GM12872 (cell line): Measurements from ENCODE around the gene FNDC5.

Source experiments
- TF ChIP-seq, protein P1 (sequence below): IDR thresholded peaks from 3 replicates; pipeline ENCODE4 v1.5.1; 2011; ENCODE audit warnings: low read depth, mild to moderate bottlenecking, low read length, moderate library complexity; ENCODE audit not compliant: insufficient read depth

Gene FNDC5

DNA sequence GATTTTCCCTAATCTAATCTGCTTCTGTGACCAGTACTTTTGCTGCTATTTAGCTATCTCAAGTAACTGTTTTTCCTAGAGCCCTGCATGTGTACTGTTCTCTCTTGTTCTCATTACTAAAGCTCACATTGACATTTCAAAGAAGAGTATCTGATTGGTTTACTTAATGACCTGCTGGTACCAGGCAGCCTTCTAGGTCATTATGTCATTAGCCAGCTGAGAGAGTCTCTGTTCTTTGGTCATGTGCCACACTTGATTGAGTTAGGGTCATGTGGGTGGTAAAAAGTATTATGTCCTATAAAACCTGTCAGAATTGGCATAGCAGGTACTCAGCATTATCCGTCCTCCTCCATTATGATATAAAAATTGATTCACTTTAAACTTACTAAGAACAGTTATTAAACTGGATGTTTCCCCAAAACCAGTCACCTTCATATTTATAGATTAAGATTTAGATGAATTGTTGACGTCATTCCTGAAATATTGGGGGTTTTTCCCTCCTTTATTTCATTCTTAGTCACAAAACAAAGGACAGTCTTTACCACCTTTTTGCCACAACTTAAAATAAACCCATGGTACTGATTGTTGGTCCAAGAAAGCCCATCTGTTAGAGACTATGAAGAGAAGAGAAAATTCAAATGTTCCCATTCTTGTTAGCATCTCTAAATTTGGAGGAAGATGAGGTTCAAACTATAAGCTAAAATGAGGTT is 22.2 kb downstream of the FNDC5 start:
- TF ChIP-seq, protein P1, sequence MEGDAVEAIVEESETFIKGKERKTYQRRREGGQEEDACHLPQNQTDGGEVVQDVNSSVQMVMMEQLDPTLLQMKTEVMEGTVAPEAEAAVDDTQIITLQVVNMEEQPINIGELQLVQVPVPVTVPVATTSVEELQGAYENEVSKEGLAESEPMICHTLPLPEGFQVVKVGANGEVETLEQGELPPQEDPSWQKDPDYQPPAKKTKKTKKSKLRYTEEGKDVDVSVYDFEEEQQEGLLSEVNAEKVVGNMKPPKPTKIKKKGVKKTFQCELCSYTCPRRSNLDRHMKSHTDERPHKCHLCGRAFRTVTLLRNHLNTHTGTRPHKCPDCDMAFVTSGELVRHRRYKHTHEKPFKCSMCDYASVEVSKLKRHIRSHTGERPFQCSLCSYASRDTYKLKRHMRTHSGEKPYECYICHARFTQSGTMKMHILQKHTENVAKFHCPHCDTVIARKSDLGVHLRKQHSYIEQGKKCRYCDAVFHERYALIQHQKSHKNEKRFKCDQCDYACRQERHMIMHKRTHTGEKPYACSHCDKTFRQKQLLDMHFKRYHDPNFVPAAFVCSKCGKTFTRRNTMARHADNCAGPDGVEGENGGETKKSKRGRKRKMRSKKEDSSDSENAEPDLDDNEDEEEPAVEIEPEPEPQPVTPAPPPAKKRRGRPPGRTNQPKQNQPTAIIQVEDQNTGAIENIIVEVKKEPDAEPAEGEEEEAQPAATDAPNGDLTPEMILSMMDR: no peak

DNA sequence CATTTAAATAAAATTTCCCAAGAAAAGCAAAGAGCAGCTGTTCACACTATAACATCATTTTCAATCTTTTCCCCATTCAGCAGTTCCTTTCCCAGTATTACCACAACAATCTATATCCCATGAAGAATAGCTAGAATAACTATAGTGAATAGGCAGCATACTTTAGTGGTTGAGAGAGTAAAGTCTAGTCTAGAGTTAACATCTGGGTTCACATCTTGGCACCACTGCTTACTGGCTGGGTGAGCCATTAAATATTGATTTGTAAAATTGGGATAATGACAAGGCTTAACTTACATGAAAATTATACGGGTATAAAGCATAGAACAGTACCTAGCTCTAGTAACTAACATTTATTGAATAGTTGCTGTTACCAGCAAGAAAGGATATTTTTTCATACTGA is 38.8 kb downstream of the FNDC5 start:
- TF ChIP-seq, protein P1: no peak

DNA sequence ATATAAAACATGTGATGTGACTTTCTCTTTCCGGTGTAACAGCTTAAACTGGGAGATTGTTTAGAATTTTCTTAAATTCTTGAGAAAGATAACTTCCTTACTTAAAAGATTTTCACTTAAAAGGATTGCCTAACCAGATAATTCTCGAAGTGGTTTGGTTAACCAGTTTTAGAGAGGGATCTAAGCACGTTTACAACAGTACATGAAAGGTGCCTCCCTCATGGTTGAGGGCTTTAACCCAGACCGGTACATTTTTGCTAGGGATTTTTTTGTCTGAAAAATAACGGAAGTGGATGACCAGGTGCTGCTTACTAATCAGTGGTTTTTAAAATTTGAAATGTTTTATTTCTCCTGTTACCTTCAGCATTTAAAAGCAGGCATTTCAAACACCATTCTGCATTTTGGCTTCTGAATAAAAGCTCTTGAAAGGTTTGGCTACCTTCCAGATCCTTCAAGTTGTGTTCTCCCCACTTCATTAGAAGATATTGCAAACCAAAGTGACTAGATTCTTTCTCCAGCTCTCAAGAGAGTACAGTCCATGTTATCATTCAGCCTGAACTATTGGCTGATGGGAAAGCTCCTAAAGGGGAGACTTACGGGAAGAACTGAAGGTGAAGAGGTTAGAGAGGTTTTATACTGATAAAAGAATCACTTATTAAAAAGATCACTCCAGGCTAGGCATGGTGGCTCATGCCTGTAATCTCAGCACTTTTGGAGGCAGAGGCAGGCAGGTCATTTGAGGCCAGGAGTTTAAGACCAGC is 40.4 kb downstream of the FNDC5 start:
- TF ChIP-seq, protein P1: no peak

DNA sequence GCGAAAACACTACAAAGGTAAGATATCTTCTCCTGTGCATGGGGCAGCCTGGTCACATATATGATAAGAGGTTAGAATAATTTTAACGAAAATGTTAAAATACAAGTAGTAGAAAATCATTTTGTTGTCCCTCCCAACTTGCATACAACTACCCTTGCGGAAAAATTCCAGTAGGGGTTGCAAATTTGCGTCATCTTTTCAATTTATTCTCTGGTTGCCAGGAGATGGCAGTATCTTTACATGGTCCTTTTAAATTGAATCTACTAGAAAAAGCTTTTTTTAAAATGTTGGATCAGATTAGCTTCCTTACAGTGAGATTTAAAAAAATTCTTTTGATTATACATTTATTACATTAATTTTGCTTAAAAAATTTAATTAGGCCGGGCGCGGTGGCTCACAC is 42.4 kb downstream of the FNDC5 start:
- TF ChIP-seq, protein P1: no peak

DNA sequence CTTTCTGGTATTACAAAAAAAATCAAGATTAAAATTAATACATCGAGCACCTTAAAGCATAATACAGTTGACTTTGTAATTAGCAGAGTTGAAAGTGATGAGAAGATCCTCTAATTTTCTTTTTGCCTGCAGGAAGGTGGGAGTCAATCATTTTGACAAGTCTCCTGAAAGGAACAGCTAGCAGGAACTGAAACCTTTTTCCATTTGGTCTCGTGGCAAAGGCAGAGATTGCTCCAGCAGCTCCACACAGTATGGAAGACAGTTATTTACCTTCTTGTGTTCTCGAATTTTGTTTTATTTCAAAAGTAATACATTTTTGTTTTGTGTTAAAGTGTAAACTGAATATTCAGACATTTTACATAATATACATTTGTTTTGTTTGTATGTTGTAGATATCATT is 45.5 kb downstream of the FNDC5 start:
- TF ChIP-seq, protein P1: no peak

DNA sequence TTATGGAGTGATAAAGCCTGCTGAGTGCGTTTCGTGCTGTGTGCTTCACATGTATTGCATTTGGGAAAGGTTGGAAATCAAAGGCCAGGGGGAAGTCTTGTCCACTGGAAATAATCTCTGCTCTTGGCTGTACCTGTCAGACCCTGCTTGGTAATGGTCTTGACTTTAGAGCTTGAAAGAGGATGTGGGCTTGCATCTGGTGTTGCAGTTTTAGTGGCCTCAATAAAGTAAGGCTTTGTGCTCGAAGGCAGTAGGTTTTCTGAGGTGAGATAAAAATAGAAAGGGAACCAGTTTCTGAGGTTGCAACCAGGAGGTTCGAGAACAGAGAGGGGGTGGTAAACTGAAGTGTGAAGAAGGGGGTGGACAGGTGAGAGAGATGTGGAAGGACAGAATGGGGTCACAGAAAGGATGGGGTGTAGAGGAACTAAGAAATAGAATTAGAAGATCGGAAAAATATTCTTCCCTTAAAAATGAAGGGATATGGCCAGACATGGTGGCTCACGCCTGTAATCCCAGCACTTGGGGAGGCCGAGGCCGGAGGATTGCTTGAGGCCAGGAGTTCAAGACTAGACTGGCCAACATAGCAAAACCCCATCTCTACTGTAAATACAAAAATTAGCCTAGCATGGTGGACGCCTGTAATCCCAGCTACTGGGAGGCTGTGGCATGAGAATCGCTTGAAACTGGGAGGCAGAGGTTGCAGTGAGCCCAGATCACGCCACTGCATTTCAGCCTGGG is 51.7 kb downstream of the FNDC5 start:
- TF ChIP-seq, protein P1: no peak
